ENCODE data around the gene HMX2. TPM values are rescaled to one million over a fixed set of nuclear protein-coding genes. Genes with fewer than 3 reads are reported as not detected.

HMX2 gene
- total and polyA plus RNA-seq, 2 of the 13 experiments (the other 11 are each of a cell fraction or from before 2014, with no cell fraction given) = not detected

- CTCF ChIA-PET (ENCODE audit: low intra/inter-chr PET ratio, low total read pairs) = interaction anchor here (0.9 to 2.5 kb wide), 6 partner anchors 11 to 426 kb away, joined by 3 to 22 read pairs (median 6); no protein-coding TSS in a partner anchor
- Histone ChIP-seq H3K9ac (ENCODE audit: insufficient read depth, low read depth, low read length) (no peak overlapping the region), H3K27me3 (ENCODE audit: control insufficient read depth in 1 of 2, insufficient read depth in 2 of 2, low read length in 2 of 2) (peaks cover 14 to 79% of the 10 kb centered on the region in 2 experiments; a peak in 4 of 5 replicates), H3K79me2 (ENCODE audit: insufficient read depth, low read length) (no peaks in the 10 kb centered on the region), H2AFZ (ENCODE audit: low read length) (no peak overlapping the region), H4K20me1 (ENCODE audit: insufficient read depth, low read length) (peaks cover 6% of the 10 kb centered on the region; the same call in 1 of the 2 replicates), H3K4me2 (ENCODE audit: low read depth, low read length) (peak overlapping the region; percentile 89), H3K4me1 (ENCODE audit: insufficient read depth, low read length) (peaks cover 37% of the 10 kb centered on the region), H3K27ac (ENCODE audit: extremely low read length, insufficient read depth, low read length) (no peak overlapping the region), H3K4me3 (replicated peaks in 1 of 3; ENCODE audit: insufficient read depth in 1 of 3, low read depth in 2 of 3, low read length in 3 of 3) (peak overlapping the region; percentile 6 to 66 (median 27); a peak in 5 of 6 replicates), H3K9me3 (ENCODE audit: low read length) (no peaks in the 10 kb centered on the region), H3K36me3 (replicated peaks in 1 of 2; ENCODE audit: control insufficient read depth in 1 of 2, insufficient read depth in 2 of 2, low read length in 2 of 2) (no peaks in the 10 kb centered on the region)
- DNase-seq (ENCODE audit: low spot score) (peak; percentile 72), FAIRE-seq (peak; percentile 60), ATAC-seq (peak; percentile 81)
- no TSS peak for BruUV-seq (replicated peaks)
- in situ Hi-C loops (cut with HindIII; ENCODE audit: extremely low pct_ligation_motif_present, low pct_unique_long_range_greater_than_20kb) = loop anchor here (5.0 kb wide), 2 partner anchors 244 to 429 kb away; no protein-coding TSS in a partner anchor
- POLR2A ChIA-PET = no interaction called here
- intact Hi-C loops (cut with micrococcal nuclease; ENCODE audit: unreplicated experiment) = loop anchor here (1.0 to 2.0 kb wide), 5 partner anchors 32 to 426 kb away; no protein-coding TSS in a partner anchor
- WGBS (ENCODE audit: low lambda C conversion rate) = 2% methylated on average over 27 of the region's 48 CpGs
- TF ChIP-seq NCOR1 (IDR thresholded peaks at IDR 0.05; ENCODE audit: borderline replicate concordance, low read length) = no peak
- no peak for TF ChIP-seq ZFP37 (CRISPR knock-in tag; IDR thresholded peaks at IDR 0.05; ENCODE audit: borderline replicate concordance)
- 0 out of 2 replicates have a peak, but pooled peaks have one; percentile 20 for TF ChIP-seq FOXP4 (CRISPR knock-in tag; IDR thresholded peaks at IDR 0.05)
- no peak for TF ChIP-seq ZSCAN22 (CRISPR knock-in tag; IDR thresholded peaks at IDR 0.05)
- TF ChIP-seq ZNF280B (CRISPR knock-in tag; IDR thresholded peaks at IDR 0.05; ENCODE audit: borderline replicate concordance) = no peak
- 0 out of 2 replicates have a peak, but pooled peaks have one; percentile 40 for TF ChIP-seq EZH2 (conservative IDR thresholded peaks at IDR 0.05; ENCODE audit: low read depth, low read length)
- TF ChIP-seq DNMT1 (CRISPR knock-in tag; IDR thresholded peaks at IDR 0.05) = no peak
- no peak for TF ChIP-seq MAFG (CRISPR knock-in tag; IDR thresholded peaks at IDR 0.05)
- no peak for TF ChIP-seq ZSCAN29 (CRISPR knock-in tag; conservative IDR thresholded peaks at IDR 0.05)
- 0 out of 2 replicates have a peak, but pooled peaks have one; percentile 48 for TF ChIP-seq SP140L (CRISPR knock-in tag; IDR thresholded peaks at IDR 0.05; ENCODE audit: borderline replicate concordance)
- TF ChIP-seq ZSCAN31 (CRISPR knock-in tag; IDR thresholded peaks at IDR 0.05; ENCODE audit: low read depth) = no peak
- TF ChIP-seq ZNF709 (CRISPR knock-in tag; IDR thresholded peaks at IDR 0.05) = no peak
- TF ChIP-seq TSC22D2 (CRISPR knock-in tag; IDR thresholded peaks at IDR 0.05; ENCODE audit: borderline replicate concordance) = peak; percentile 63; the same call in 1 of the 2 replicates
- TF ChIP-seq SNAPC4 (CRISPR knock-in tag; IDR thresholded peaks at IDR 0.05) = no peak
Observed at GRCh38 chr10:123132576-123133477, 15.1 kb upstream of the HMX2 start.

Data from HepG2 (cell line).